PFSK-1 (cell line): ENCODE measurements around the gene NUP155.

Source experiments
- TAF1 ChIP-seq: IDR thresholded peaks from 2 replicates; pipeline ENCODE4 v1.6.1; 2012; ENCODE audit warnings: low read length, control low read depth, borderline replicate concordance; ENCODE audit not compliant: insufficient read depth
- TF ChIP-seq, protein P1 (sequence below), 2 experiments: IDR thresholded peaks; 2 replicates each; pipeline versions ENCODE4 v1.6.1 to v1.8.0; 2011 to 2012; ENCODE audit warnings: low read depth in 2 of 2, low read length in 2 of 2, control low read depth in 1 of 2, inconsistent platforms in 1 of 2, mild to moderate bottlenecking in 1 of 2, moderate library complexity in 1 of 2; ENCODE audit not compliant: insufficient read depth in 1 of 2

DNA sequence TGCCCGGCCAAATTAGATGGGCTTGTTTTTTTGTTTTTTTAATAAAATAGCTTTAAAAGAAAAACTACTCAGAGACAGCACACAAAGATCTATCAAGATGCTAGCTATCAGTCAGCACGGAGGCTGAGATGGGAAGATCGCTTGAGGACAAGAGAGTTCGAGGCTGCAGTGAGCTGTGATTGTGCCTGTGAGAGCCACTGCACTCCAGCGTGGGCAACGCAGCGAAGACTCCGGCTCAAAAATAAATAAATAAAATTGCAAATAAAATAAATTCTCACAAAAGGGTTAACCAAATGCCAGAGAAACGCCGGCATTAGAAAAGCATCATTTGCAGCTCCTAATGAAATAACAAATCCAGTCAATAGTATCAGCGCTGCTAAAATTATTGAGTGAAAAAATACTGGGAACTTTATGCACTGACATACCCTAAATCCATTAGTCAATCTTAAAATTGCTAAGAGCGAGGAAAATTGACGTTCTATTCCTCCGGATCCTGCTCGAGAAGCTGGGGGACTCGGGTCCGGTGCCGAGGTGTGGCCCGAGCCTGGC is 122.4 kb downstream of the NUP155 start:
- TF ChIP-seq, protein P1, sequence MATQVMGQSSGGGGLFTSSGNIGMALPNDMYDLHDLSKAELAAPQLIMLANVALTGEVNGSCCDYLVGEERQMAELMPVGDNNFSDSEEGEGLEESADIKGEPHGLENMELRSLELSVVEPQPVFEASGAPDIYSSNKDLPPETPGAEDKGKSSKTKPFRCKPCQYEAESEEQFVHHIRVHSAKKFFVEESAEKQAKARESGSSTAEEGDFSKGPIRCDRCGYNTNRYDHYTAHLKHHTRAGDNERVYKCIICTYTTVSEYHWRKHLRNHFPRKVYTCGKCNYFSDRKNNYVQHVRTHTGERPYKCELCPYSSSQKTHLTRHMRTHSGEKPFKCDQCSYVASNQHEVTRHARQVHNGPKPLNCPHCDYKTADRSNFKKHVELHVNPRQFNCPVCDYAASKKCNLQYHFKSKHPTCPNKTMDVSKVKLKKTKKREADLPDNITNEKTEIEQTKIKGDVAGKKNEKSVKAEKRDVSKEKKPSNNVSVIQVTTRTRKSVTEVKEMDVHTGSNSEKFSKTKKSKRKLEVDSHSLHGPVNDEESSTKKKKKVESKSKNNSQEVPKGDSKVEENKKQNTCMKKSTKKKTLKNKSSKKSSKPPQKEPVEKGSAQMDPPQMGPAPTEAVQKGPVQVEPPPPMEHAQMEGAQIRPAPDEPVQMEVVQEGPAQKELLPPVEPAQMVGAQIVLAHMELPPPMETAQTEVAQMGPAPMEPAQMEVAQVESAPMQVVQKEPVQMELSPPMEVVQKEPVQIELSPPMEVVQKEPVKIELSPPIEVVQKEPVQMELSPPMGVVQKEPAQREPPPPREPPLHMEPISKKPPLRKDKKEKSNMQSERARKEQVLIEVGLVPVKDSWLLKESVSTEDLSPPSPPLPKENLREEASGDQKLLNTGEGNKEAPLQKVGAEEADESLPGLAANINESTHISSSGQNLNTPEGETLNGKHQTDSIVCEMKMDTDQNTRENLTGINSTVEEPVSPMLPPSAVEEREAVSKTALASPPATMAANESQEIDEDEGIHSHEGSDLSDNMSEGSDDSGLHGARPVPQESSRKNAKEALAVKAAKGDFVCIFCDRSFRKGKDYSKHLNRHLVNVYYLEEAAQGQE (IDR thresholded peaks at IDR 0.05; ENCODE audit: insufficient read depth in 1 of 2, low read depth in 2 of 2, low read length in 2 of 2), result no peak
- no peak for TF ChIP-seq TAF1
